Keratinocyte (primary cell): Measurements from ENCODE around the gene C7orf33. TPM values are rescaled to one million over a fixed set of nuclear protein-coding genes. Genes with fewer than 3 reads are reported as not detected.

Source experiments
- DNase-seq: peaks from one replicate; pipeline ENCODE4 v3.0.0-alpha.2; 2011; ENCODE audit warnings: low read depth, missing footprints, low spot score
- FAIRE-seq: peaks from 2 replicates; lab custom pipeline; 2011; peaks lifted over from hg19 to GRCh38; lab: Jason Lieb, UNC
- H2AFZ ChIP-seq: 2 replicates; pipeline ENCODE4 v1.6.0; 2012; ENCODE audit warnings: low read length, control low read depth, inconsistent platforms; ENCODE audit not compliant: control insufficient read depth
- H3K27ac ChIP-seq: 2 replicates; pipeline ENCODE4 v1.5.1; 2011; ENCODE audit warnings: low read length; ENCODE audit not compliant: control insufficient read depth, insufficient read depth
- H3K27me3 ChIP-seq: 3 replicates; pipeline ENCODE4 v1.6.0; 2011; ENCODE audit warnings: low read length; ENCODE audit not compliant: control insufficient read depth, insufficient read depth; ENCODE audit errors: extremely low read depth
- H3K36me3 ChIP-seq, 2 experiments: 2 replicates in 1 of 2; 3 replicates in 1 of 2; pipeline ENCODE4 v1.5.1; 2011; ENCODE audit warnings: low read length in 2 of 2, mild to moderate bottlenecking in 1 of 2; ENCODE audit not compliant: control insufficient read depth in 2 of 2, insufficient read depth in 2 of 2; ENCODE audit errors: extremely low read depth in 1 of 2
- H3K4me1 ChIP-seq: 3 replicates; pipeline ENCODE4 v1.5.1; 2011; ENCODE audit warnings: low read length; ENCODE audit not compliant: control insufficient read depth, insufficient read depth; ENCODE audit errors: extremely low read depth
- H3K4me2 ChIP-seq: 3 replicates; pipeline ENCODE4 v1.6.0; 2011; ENCODE audit warnings: low read depth, low read length; ENCODE audit not compliant: control insufficient read depth, insufficient read depth; ENCODE audit errors: extremely low read depth
- H3K4me3 ChIP-seq, 3 experiments: fragments of 200-600 bp in 1 of 3; sonication (generic) in 1 of 3; 2 replicates in 2 of 3; 3 replicates in 1 of 3; pipeline ENCODE4 v1.5.1; 2011 to 2016; ENCODE audit warnings: low read length in 3 of 3, mild to moderate bottlenecking in 3 of 3, control low read depth in 2 of 3, inconsistent platforms in 1 of 3, low read depth in 1 of 3, mixed read lengths in 1 of 3, mixed run types in 1 of 3, moderate library complexity in 1 of 3; ENCODE audit not compliant: control insufficient read depth in 2 of 3, insufficient read depth in 2 of 3; ENCODE audit errors: extremely low read depth in 1 of 3
- H3K79me2 ChIP-seq: 2 replicates; pipeline ENCODE4 v1.6.0; 2012; ENCODE audit warnings: low read length; ENCODE audit not compliant: control insufficient read depth, insufficient read depth
- H3K9ac ChIP-seq: 3 replicates; pipeline ENCODE4 v1.6.0; 2011; ENCODE audit warnings: low read length; ENCODE audit not compliant: control insufficient read depth, insufficient read depth; ENCODE audit errors: extremely low read depth
- H3K9me1 ChIP-seq: 3 replicates; pipeline ENCODE4 v1.6.0; 2011; ENCODE audit warnings: low read length; ENCODE audit not compliant: control insufficient read depth, insufficient read depth; ENCODE audit errors: extremely low read depth
- H3K9me3 ChIP-seq: 2 replicates; pipeline ENCODE4 v1.5.1; 2012; ENCODE audit warnings: low read depth, low read length; ENCODE audit not compliant: control insufficient read depth
- H4K20me1 ChIP-seq: 3 replicates; pipeline ENCODE4 v1.6.0; 2011; ENCODE audit warnings: low read length; ENCODE audit not compliant: control insufficient read depth, insufficient read depth; ENCODE audit errors: extremely low read depth
- CTCF ChIP-seq, 3 experiments: IDR thresholded peaks in 1 of 3; conservative IDR thresholded peaks in 1 of 3; optimal IDR thresholded peaks in 1 of 3; 2 replicates in 2 of 3; 3 replicates in 1 of 3; pipeline versions ENCODE3 to v1.5.1; 2011; ENCODE audit warnings: low read length in 3 of 3, mild to moderate bottlenecking in 3 of 3, moderate library complexity in 2 of 3, control low read depth in 1 of 3, inconsistent platforms in 1 of 3; ENCODE audit not compliant: insufficient read depth in 2 of 3; ENCODE audit errors: extremely low read depth in 1 of 3
- EZH2 ChIP-seq: IDR thresholded peaks from one replicate; pipeline ENCODE4 v1.6.1; 2012; ENCODE audit warnings: inconsistent platforms, mild to moderate bottlenecking, low read length, moderate library complexity
- dilution Hi-C: fragments of 300-500 bp; cut with MboI; formaldehyde crosslinking; loops from one replicate; pipeline ENCODE4 v1.7.0; 2020; ENCODE audit warnings: low sequenced_read_pairs; ENCODE audit not compliant: extremely low pct_ligation_motif_present
- polyA plus RNA-seq, 5 experiments: library from polyadenylated mRNA; depleted of rRNA in 3 of 5; stranded (reverse) in 3 of 5; stranded (forward) in 1 of 5; unstranded in 1 of 5; fragments of >200 nt; gene quantifications; 1 replicate in 1 of 5; 2 replicates in 3 of 5; 3 replicates in 1 of 5; pipeline versions ENCODE4 v1.2.1 to v1.2.3, GENCODE V29; 2011 to 2012; ENCODE audit warnings: missing spikeins in 2 of 5, low read depth in 1 of 5, low replicate concordance in 1 of 5

Gene C7orf33
- polyA plus RNA-seq, 1 donor (not counting 4 experiments of a cell fraction or from before 2014, with no cell fraction given), result not detected

GRCh38 chr7:148650232-148650858, 59.8 kb downstream of the C7orf33 start:
- peak; percentile 13 for FAIRE-seq
- dilution Hi-C loops, result no loop called here

GRCh38 chr7:148652773-148653172, 62.2 kb downstream of the C7orf33 start:
- H4K20me1 ChIP-seq, result no peaks in the 10 kb centered on the region
- no peak overlapping the region for H3K4me3 ChIP-seq
- TF ChIP-seq CTCF (optimal IDR thresholded peaks at IDR 0.05 in 1 of 3, IDR thresholded peaks at IDR 0.05 in 1 of 3, conservative IDR thresholded peaks at IDR 0.05 in 1 of 3; ENCODE audit: extremely low read depth in 1 of 3, insufficient read depth in 2 of 3, low read length in 3 of 3) (no peak), EZH2 (no peak)
- no peaks in the 10 kb centered on the region for H3K9me3 ChIP-seq
- H3K4me1 ChIP-seq, result peaks cover 11% of the 10 kb centered on the region
- FAIRE-seq (no peak), DNase-seq (no peak)
- dilution Hi-C loops, result no loop called here
- no peaks in the 10 kb centered on the region for H3K36me3 ChIP-seq
- no peak overlapping the region for H3K27ac ChIP-seq
- peaks cover 3% of the 10 kb centered on the region for H3K9me1 ChIP-seq
- no peak overlapping the region for H2AFZ ChIP-seq
- H3K79me2 ChIP-seq, result no peaks in the 10 kb centered on the region
- H3K27me3 ChIP-seq, result no peaks in the 10 kb centered on the region
- no peak overlapping the region for H3K4me2 ChIP-seq
- H3K9ac ChIP-seq, result no peak overlapping the region

More at GRCh38 chr7:148650232-148650858, 59.8 kb downstream of the C7orf33 start:
- Histone ChIP-seq H4K20me1 (no peaks in the 10 kb centered on the region), H3K9ac (no peak overlapping the region), H3K9me3 (no peaks in the 10 kb centered on the region), H3K4me3 (no peak overlapping the region), H2AFZ (no peak overlapping the region), H3K4me2 (peak overlapping the region; percentile 2), H3K27ac (no peak overlapping the region), H3K4me1 (peaks cover 11% of the 10 kb centered on the region), H3K79me2 (no peaks in the 10 kb centered on the region), H3K36me3 (no peaks in the 10 kb centered on the region), H3K9me1 (peaks cover 3% of the 10 kb centered on the region), H3K27me3 (no peaks in the 10 kb centered on the region)
- DNase-seq, result no peak
- TF ChIP-seq EZH2 (no peak), CTCF (optimal IDR thresholded peaks at IDR 0.05 in 1 of 3, IDR thresholded peaks at IDR 0.05 in 1 of 3, conservative IDR thresholded peaks at IDR 0.05 in 1 of 3; ENCODE audit: extremely low read depth in 1 of 3, insufficient read depth in 2 of 3, low read length in 3 of 3) (no peak)
